ENCODE measurements around the gene HPCAL1. TPM values are rescaled to one million over a fixed set of nuclear protein-coding genes. Genes with fewer than 3 reads are reported as not detected.

HPCAL1 gene
- total RNA-seq, 4 donors from 2014 or later: 29.0 to 56.7 (median 34.5) TPM

GRCh38 chr2:10256031-10256514 is 46.6 kb upstream of the HPCAL1 start:
- Histone ChIP-seq H3K27me3 (no peaks in the 10 kb centered on the region), H3K4me1 (no peaks in the 10 kb centered on the region), H3K36me3 (no peaks in the 10 kb centered on the region), H3K4me3 (no peak overlapping the region), H3K9me3 (peaks cover 0 to under 1% (median under 1%) of the 10 kb centered on the region in 4 donors), H3K27ac (no peak overlapping the region)
- 70 to 81% methylated on average over 13 to 15 of the region's 15 CpGs for WGBS, 2 donors
- no peak for DNase-seq (ENCODE audit: low spot score in 2 of 2)
- TF ChIP-seq POLR2A (IDR thresholded peaks at IDR 0.05) (no peak), CTCF (IDR thresholded peaks at IDR 0.05) (no peak), EP300 (IDR thresholded peaks at IDR 0.05) (no peak)

DNA sequence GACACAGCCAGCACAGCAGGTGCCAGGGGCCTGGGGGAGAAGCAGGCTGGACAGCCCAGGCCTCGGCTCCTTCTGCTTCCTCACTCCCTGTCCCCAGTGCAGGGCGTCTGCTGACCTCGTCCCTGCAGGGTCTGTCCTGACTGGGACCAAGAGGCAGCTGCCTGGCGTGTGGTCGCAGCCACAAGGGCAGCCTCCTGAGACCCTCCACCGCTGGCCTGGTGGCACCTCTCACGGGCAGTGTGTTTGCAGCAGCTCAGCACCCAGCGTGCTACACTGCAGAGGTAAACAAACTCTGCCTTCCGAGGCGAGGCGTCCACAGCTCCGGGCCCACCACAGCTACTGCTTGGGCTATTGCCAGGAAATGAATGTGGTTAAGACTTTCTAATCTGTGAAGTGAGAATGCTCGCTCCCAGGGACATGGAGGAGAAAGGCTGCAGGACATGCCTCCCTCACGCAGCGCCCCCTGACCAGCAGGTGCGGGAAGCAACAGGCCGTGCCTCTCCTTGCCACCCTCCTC is 46.1 kb upstream of the HPCAL1 start:
- TF ChIP-seq CTCF (IDR thresholded peaks at IDR 0.05): no peak
- no peak for TF ChIP-seq POLR2A (IDR thresholded peaks at IDR 0.05)
- TF ChIP-seq EP300 (IDR thresholded peaks at IDR 0.05): no peak
- DNase-seq (ENCODE audit: low spot score in 2 of 2): no peak
- no peaks in the 10 kb centered on the region for H3K36me3 ChIP-seq
- no peak overlapping the region for H3K4me3 ChIP-seq
- H3K9me3 ChIP-seq: no peaks in the 10 kb centered on the region
- no peaks in the 10 kb centered on the region for H3K4me1 ChIP-seq
- H3K27ac ChIP-seq: no peak overlapping the region
- H3K27me3 ChIP-seq: no peaks in the 10 kb centered on the region
- 75 to 78% methylated on average over 12 to 14 of the region's 17 CpGs for WGBS, 2 donors

- no peaks in the 10 kb centered on the region for H3K4me1 ChIP-seq
These were observed 45.7 kb upstream of the HPCAL1 start for GRCh38 chr2:10257036-10257435.

DNA sequence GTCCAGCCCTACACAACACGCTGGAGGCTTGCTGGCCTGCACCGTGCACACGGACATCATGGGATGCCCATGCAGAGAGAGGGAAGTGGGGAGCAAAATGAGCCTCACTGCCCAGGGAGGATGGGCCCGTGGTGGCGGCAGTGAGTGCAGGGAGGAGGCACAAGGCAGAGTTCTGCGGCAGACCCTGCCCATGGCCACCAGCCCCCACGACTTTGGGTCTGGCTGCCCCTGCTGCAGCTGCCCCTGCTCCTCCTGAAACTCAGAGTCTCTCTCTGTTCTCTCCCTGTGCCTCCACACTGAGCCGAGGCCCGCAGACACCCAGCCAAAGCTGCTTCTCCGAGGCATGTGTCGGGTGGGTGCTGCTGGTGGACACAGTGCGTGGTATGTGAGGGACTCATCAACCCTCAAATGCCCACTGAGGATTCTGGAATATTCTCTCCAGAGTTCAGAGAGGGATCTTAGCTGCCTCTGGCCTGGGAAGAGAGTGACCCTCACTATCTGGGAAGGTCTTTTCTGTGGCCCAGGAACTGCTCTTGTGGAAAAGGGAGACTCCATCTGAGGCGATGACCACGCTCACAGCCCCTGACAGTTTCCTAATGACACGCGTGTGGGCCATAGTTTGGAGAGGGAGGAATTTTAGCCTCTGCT is 45.1 kb upstream of the HPCAL1 start:
- H3K27ac ChIP-seq: no peak overlapping the region
- no peaks in the 10 kb centered on the region for H3K4me1 ChIP-seq
- no peak overlapping the region for H3K4me3 ChIP-seq
- DNase-seq (ENCODE audit: low spot score in 2 of 2): no peak
- H3K27me3 ChIP-seq: no peaks in the 10 kb centered on the region
- no peak for TF ChIP-seq POLR2A (IDR thresholded peaks at IDR 0.05)
- no peak for TF ChIP-seq EP300 (IDR thresholded peaks at IDR 0.05)
- no peak for TF ChIP-seq CTCF (IDR thresholded peaks at IDR 0.05)
- H3K9me3 ChIP-seq: no peaks in the 10 kb centered on the region
- WGBS, 2 donors: 81 to 86% methylated on average over 16 of the region's 16 CpGs
- no peaks in the 10 kb centered on the region for H3K36me3 ChIP-seq

More at GRCh38 chr2:10257036-10257435, 45.7 kb upstream of the HPCAL1 start:
- no peak for DNase-seq (ENCODE audit: low spot score in 2 of 2)
- TF ChIP-seq EP300 (IDR thresholded peaks at IDR 0.05) (no peak), CTCF (IDR thresholded peaks at IDR 0.05) (no peak), POLR2A (IDR thresholded peaks at IDR 0.05) (no peak)
- Histone ChIP-seq H3K27ac (no peak overlapping the region), H3K27me3 (no peaks in the 10 kb centered on the region), H3K4me3 (no peak overlapping the region), H3K9me3 (no peaks in the 10 kb centered on the region), H3K36me3 (no peaks in the 10 kb centered on the region)
- WGBS, 2 donors: 86 to 90% methylated on average over 9 of the region's 9 CpGs

- no peaks in the 10 kb centered on the region for H3K36me3 ChIP-seq
- no peaks in the 10 kb centered on the region for H3K9me3 ChIP-seq
- H3K4me1 ChIP-seq: no peaks in the 10 kb centered on the region
- no peaks in the 10 kb centered on the region for H3K27me3 ChIP-seq
- H3K4me3 ChIP-seq: no peak overlapping the region
- 74 to 75% methylated on average over 5 of the region's 5 CpGs for whole genome bisulfite sequencing, 2 donors
- TF ChIP-seq EP300 (IDR thresholded peaks at IDR 0.05) (no peak), CTCF (IDR thresholded peaks at IDR 0.05) (no peak), POLR2A (IDR thresholded peaks at IDR 0.05) (no peak)
- no peak for DNase-seq (ENCODE audit: low spot score in 2 of 2)
- no peak overlapping the region for H3K27ac ChIP-seq
These were observed 44.4 kb upstream of the HPCAL1 start for GRCh38 chr2:10258326-10258725.

Measured in tibial nerve (tissue), 4 donors.